Karpas-422 (cell line): ENCODE results near the gene JPH3. TPM values are rescaled to one million over a fixed set of nuclear protein-coding genes. Genes with fewer than 3 reads are reported as not detected.
"Not testable (repeated sequence)": the region's sequence is repeated elsewhere in the genome, so short reads cannot be mapped to it uniquely, and the experiment has no call there.

ENCODE experiments used
- DNase-seq: peaks from one replicate; pipeline ENCODE4 v3.0.0-alpha.2; 2015
- H2AFZ ChIP-seq: fragments of 200-600 bp; sonication (generic); 2 replicates; pipeline ENCODE4 v1.6.1; 2014; ENCODE audit warnings: antibody characterized with exemption, low read length, mixed read lengths
- H3K27ac ChIP-seq: fragments of 200-600 bp; sonication (generic); 2 replicates; pipeline ENCODE4 v1.5.1; 2014; ENCODE audit warnings: mild to moderate bottlenecking, low read length, moderate library complexity
- H3K27me3 ChIP-seq: fragments of 200-600 bp; sonication (generic); 2 replicates; pipeline ENCODE4 v1.6.1; 2014; ENCODE audit warnings: low read length, mixed read lengths
- H3K36me3 ChIP-seq: fragments of 200-600 bp; sonication (generic); 2 replicates; pipeline ENCODE4 v1.6.1; 2014; ENCODE audit warnings: low read length, mixed read lengths; ENCODE audit not compliant: insufficient read depth
- H3K4me1 ChIP-seq: fragments of 200-600 bp; sonication (generic); 2 replicates; pipeline ENCODE4 v1.6.1; 2014; ENCODE audit warnings: mild to moderate bottlenecking, low read length, mixed read lengths
- H3K4me2 ChIP-seq: fragments of 200-600 bp; sonication (generic); 2 replicates; pipeline ENCODE4 v1.6.1; 2014; ENCODE audit warnings: low read length, low read depth, mild to moderate bottlenecking; ENCODE audit not compliant: poor library complexity, severe bottlenecking
- H3K4me3 ChIP-seq: fragments of 200-600 bp; sonication (generic); 2 replicates; pipeline ENCODE4 v1.5.1; 2014; ENCODE audit warnings: mild to moderate bottlenecking, antibody characterized with exemption, low read length, mixed read lengths
- H3K79me2 ChIP-seq: fragments of 200-600 bp; sonication (generic); 2 replicates; pipeline ENCODE4 v1.6.1; 2014; ENCODE audit warnings: mild to moderate bottlenecking, low read length, mixed read lengths
- H3K9ac ChIP-seq: fragments of 200-600 bp; sonication (generic); 2 replicates; pipeline ENCODE4 v1.6.0; 2014; ENCODE audit warnings: low read length
- H3K9me2 ChIP-seq: fragments of 200-600 bp; sonication (generic), shearing (Covaris generic); replicated peaks from 2 replicates; pipeline ENCODE4 v1.6.0; 2014; ENCODE audit warnings: mild to moderate bottlenecking, low read length, moderate library complexity; ENCODE audit not compliant: insufficient read depth
- H3K9me3 ChIP-seq: fragments of 300-700, 200-600 bp; sonication (generic); 2 replicates; pipeline ENCODE4 v1.6.1; 2014; ENCODE audit warnings: low read length, mixed read lengths
- H4K20me1 ChIP-seq: fragments of 200-600 bp; sonication (generic); 2 replicates; pipeline ENCODE4 v1.6.1; 2014; ENCODE audit warnings: mild to moderate bottlenecking, antibody characterized with exemption, low read length, low read depth; ENCODE audit not compliant: insufficient read depth
- total RNA-seq: library from RNA; depleted of rRNA; stranded (reverse); fragments of >200 nt; shearing (Covaris generic); gene quantifications from 2 replicates; pipeline ENCODE4 v1.2.3, GENCODE V29; 2014; ENCODE audit warnings: low replicate concordance

JPH3 gene
- total RNA-seq, 1 experiment from 2014 or later: not detected

DNA sequence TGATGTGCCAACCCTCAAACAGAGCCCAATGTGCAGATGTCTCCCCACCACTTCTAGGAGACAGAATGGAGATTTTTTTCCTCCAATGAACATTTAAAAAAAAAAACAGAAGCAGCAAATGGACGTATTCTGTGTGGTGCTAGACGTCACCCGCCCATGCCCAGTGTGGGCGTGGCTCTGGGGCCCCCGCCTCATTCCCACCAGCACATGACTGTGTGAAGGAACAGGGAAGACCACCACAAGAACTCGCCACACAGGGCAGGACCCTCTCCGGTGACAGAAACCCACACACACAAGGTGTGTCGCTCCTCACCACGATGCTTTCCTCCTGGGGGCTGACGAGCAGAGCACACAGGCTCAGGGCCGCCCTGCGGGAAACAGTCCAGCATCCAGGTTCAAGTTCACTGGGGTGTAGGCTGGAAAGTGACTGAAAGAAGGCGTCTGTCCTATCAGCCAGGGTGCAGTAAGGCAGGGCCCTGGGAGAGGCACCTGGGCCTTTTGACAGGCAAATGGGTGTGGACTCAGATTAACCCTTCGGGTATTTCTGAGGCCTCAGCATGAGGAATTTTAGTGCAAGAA, 110.0 kb downstream of the JPH3 start:
- no peak overlapping the region for H3K4me2 ChIP-seq
- H3K27ac ChIP-seq: no peak overlapping the region
- H3K4me1 ChIP-seq: no peaks in the 10 kb centered on the region

DNA sequence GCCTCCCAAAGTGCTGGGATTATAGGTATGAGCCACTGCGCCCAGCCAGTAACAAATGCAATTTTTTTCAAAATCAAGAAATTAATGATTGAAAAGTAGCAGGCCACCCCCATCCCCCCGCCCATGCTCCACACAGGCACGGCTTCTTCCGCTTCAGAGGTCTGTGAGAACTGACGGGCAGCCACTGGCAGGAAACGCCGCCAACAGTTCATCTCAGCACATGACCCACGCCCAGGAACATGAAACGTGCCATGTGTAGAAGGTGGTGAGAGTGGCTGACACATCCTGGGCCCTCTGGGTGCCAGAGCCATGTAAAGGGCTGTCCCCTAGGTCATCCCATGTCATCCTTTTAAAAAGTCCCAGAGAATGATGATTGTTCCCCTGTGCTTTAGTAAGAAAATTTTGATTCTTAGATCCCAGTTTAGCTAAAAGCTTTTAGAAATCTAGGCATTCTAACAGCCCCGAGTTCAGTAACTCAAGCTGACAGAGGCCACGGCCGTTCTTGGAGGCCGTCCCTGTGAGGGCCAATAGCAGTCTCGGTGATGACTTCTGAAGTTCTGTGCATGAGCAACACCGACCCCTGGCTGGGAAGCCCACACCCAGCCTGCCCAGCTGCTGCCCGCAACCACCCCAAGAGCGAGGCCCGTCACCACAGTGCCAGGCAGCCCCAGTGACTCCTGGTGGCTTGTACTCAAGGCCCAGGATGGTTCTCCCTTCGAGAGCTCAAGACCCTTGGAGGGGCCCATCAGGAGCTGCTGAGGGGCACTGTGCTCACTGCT, 111.3 kb downstream of the JPH3 start:
- Histone ChIP-seq H3K27me3 (no peaks in the 10 kb centered on the region), H4K20me1 (no peaks in the 10 kb centered on the region), H3K9ac (no peak overlapping the region), H3K79me2 (no peaks in the 10 kb centered on the region), H3K4me1 (no peaks in the 10 kb centered on the region), H3K4me3 (no peak overlapping the region), H3K9me3 (no peaks in the 10 kb centered on the region), H3K36me3 (no peaks in the 10 kb centered on the region), H3K27ac (no peak overlapping the region), H2AFZ (no peak overlapping the region), H3K9me2 (no peaks in the 10 kb centered on the region), H3K4me2 (no peak overlapping the region)
- no peak for DNase-seq

More for the DNA sequence above, 110.0 kb downstream of the JPH3 start:
- Histone ChIP-seq H3K9ac (no peak overlapping the region), H3K27me3 (no peaks in the 10 kb centered on the region), H3K9me2 (no peaks in the 10 kb centered on the region), H3K79me2 (no peaks in the 10 kb centered on the region), H3K36me3 (no peaks in the 10 kb centered on the region), H4K20me1 (no peaks in the 10 kb centered on the region), H3K4me3 (no peak overlapping the region), H3K9me3 (no peaks in the 10 kb centered on the region), H2AFZ (no peak overlapping the region)
- DNase-seq: no peak

DNA sequence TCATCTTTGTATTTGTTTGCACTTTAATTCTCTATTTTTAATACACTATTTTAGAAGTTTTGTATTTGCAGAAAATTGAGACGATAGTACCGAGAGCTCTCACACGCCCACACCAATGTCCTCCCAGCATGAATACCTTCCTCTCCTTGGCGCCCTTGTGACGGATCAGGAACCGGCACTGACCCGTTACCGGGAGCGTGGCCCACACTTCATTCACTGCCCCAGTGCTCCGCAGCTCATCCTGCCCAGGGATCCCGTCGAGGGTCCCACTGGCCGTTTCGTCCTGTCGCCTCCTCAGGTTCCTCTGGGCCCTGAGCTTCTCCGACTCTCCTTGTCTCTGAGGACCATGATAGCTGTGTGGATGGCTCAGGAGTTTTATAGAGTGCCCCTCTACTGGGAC, 112.9 kb downstream of the JPH3 start:
- Histone ChIP-seq H3K36me3 (no peaks in the 10 kb centered on the region), H3K9me2 (no peaks in the 10 kb centered on the region), H3K4me1 (no peaks in the 10 kb centered on the region), H3K4me2 (no peak overlapping the region), H3K79me2 (no peaks in the 10 kb centered on the region), H3K27ac (no peak overlapping the region), H3K4me3 (no peak overlapping the region), H2AFZ (no peak overlapping the region), H3K9me3 (no peaks in the 10 kb centered on the region), H4K20me1 (no peaks in the 10 kb centered on the region), H3K27me3 (no peaks in the 10 kb centered on the region), H3K9ac (no peak overlapping the region)
- no peak for DNase-seq

DNA sequence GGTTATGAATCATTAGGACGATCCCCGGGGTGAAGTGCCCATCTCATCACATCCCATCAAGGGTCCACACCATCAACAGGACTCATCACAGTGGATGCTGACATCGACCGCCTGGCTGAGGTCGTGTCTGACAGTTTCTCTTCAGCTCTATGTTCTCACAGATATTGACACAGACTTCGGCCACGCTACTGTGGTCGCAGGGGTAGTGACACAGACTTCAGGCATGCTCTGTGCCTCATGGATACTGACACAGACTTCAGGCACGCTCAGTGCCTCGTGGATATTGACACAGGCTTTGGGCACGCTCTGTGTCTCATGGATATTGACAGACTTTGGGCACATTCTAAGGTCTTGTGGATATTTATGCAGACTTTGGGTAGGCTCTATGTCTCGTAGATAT, 113.3 kb downstream of the JPH3 start:
- no peaks in the 10 kb centered on the region for H4K20me1 ChIP-seq
- H3K9ac ChIP-seq: no peak overlapping the region
- no peak overlapping the region for H3K27ac ChIP-seq
- DNase-seq: no peak
- no peaks in the 10 kb centered on the region for H3K36me3 ChIP-seq
- H2AFZ ChIP-seq: no peak overlapping the region
- H3K4me2 ChIP-seq: no peak overlapping the region
- no peaks in the 10 kb centered on the region for H3K27me3 ChIP-seq
- no peaks in the 10 kb centered on the region for H3K4me1 ChIP-seq
- H3K79me2 ChIP-seq: no peaks in the 10 kb centered on the region
- H3K9me2 ChIP-seq: no peaks in the 10 kb centered on the region
- no peak overlapping the region for H3K4me3 ChIP-seq
- no peaks in the 10 kb centered on the region for H3K9me3 ChIP-seq

GRCh38 chr16:87718831-87719230, 116.5 kb downstream of the JPH3 start:
- not testable (repeated sequence) for H4K20me1 ChIP-seq, H2AFZ ChIP-seq, H3K4me2 ChIP-seq, H3K27ac ChIP-seq, H3K9me3 ChIP-seq, H3K9me2 ChIP-seq, H3K4me1 ChIP-seq, H3K36me3 ChIP-seq, H3K4me3 ChIP-seq, H3K79me2 ChIP-seq, H3K27me3 ChIP-seq, H3K9ac ChIP-seq, DNase-seq

GRCh38 chr16:87720446-87720845, 118.1 kb downstream of the JPH3 start:
- H2AFZ ChIP-seq: no peak overlapping the region
- no peaks in the 10 kb centered on the region for H3K27me3 ChIP-seq
- H3K79me2 ChIP-seq: no peaks in the 10 kb centered on the region
- H3K4me1 ChIP-seq: no peaks in the 10 kb centered on the region
- no peaks in the 10 kb centered on the region for H3K9me2 ChIP-seq
- no peak overlapping the region for H3K4me2 ChIP-seq
- no peak for DNase-seq
- H4K20me1 ChIP-seq: no peaks in the 10 kb centered on the region
- H3K9me3 ChIP-seq: no peaks in the 10 kb centered on the region
- H3K9ac ChIP-seq: no peak overlapping the region
- no peak overlapping the region for H3K27ac ChIP-seq
- no peaks in the 10 kb centered on the region; the same call in 1 of the 2 replicates for H3K36me3 ChIP-seq
- H3K4me3 ChIP-seq: no peak overlapping the region

DNA sequence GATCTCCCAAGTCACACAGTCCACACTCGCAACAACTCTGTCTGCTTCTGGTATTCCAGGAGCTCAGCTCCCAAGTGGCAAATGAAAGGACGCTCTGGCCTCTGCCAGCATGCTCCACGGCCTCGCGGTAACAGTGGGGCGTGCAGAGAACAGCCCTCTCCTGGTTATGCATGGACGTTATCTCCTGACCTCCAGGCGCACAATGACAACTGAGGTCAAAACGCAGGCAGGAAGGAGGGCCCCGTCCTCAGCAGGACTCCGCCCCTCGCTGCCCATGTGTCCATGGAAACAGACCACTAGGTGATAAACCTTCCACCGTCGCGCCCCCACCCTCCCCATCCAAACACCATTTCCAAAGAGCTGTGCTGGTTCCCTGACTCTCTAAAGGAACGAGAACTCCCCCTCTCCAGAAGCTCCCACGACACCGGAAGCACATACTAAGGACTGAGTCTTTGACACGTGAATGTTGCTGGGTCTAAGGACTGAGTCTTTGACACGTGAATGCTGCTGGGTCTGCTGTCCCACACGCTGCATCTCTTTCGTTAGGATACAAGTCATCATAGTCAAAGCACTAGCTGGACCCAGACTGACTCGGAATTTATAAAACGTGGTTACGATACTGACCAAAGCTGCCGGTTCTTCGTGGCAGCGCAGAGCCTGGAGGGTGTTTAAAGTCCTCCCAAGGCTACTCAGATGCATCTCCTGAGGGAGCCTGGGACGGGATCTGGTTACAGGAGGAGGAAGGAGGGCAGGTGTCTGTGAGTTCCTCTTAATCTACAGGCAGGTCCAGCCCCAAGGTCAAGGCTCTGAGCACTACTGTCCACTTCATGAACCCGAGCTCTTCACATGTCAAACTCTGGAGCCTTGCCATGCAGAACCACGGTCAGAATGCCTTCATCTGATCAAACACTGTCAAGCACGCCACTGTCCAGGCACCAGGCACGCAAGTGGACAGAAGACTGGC, 119.6 kb downstream of the JPH3 start:
- no peak overlapping the region for H3K4me2 ChIP-seq

More for the DNA sequence above, 119.6 kb downstream of the JPH3 start:
- no peaks in the 10 kb centered on the region; the same call in 1 of the 2 replicates for H3K36me3 ChIP-seq
- H3K79me2 ChIP-seq: no peaks in the 10 kb centered on the region
- no peak overlapping the region for H3K4me3 ChIP-seq
- no peak overlapping the region for H3K9ac ChIP-seq
- no peak overlapping the region for H2AFZ ChIP-seq
- H3K4me1 ChIP-seq: no peaks in the 10 kb centered on the region
- no peaks in the 10 kb centered on the region for H4K20me1 ChIP-seq
- H3K9me2 ChIP-seq: no peaks in the 10 kb centered on the region
- no peaks in the 10 kb centered on the region for H3K27me3 ChIP-seq
- no peak for DNase-seq
- H3K9me3 ChIP-seq: no peaks in the 10 kb centered on the region
- H3K27ac ChIP-seq: no peak overlapping the region
